Cerebellar nuclear complex (tissue), 1 donor: ENCODE measurements around the gene GPC3.
A peak's percentile ranks its signal among the peaks of the same experiment; 100 is the strongest.
"Not testable (repeated sequence)": the region's sequence is repeated elsewhere in the genome, so short reads cannot be mapped to it uniquely, and the experiment has no call there.

ENCODE experiments used
- DNase-seq, 2 experiments: peaks; one replicate each; lab custom pipeline; 2025; lab: John Stamatoyannopoulos, UW

Gene GPC3

DNA sequence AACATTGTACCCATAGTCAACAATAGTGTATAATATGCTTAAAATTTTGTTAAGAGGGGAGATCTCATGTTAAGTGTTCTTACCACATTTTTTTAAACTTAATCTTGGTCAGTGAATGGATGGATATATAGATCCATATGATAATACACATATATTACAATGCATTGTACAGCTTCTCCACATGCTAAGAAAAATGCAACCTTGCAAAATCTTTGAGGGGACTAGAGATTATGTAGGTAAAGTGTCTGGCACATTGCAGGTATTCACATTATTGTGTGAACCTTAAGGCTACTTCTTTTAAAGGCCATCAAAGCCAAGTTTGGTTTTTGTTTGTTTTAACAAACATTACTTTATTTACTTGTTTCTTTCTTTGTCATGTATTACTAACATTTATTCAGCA lies 10.4 kb upstream of the GPC3 start:
- DNase-seq, result no peak

- DNase-seq, result no peak
These were observed 9.2 kb upstream of the GPC3 start for GRCh38 chrX:133994576-133994975.

DNA sequence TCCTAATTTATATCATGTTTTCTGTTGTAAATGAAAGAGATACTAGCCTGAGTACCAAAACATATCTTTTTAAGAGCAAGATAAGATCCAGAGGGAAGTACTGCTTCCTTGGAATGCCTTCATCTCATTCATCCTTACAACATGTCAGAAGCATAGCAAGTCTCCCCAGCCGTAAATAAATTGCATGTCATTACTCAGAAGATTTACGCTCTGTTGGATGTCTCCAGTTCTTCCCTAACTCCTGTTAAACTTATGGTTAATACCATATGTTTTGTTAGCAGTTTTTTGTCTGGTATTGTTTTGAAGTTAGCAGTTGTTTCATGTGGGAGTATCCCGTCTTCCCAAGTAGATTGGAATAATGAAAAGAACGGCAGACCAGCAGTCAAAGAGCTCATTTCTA lies 7.5 kb upstream of the GPC3 start:
- DNase-seq, result no peak

DNA sequence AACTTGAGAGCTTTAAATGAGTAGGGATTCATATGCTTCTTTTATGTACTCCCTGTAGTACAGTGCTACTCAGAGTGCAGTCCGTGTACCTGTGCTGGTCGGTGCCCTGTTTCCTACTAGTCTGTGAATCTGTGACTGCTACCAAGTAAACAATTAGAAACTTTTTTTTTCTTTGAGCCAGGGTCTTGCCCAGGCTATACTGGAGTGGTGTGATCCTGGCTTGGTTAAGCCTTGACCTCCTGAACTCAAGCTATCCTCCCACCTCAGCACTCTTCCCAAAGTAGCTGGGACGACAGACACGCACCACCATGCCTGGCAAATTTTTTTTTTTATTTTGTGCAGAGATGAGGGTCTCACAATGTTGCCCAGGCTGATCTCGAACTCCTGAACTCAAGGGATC lies 6.4 kb upstream of the GPC3 start:
- no peak for DNase-seq

DNA sequence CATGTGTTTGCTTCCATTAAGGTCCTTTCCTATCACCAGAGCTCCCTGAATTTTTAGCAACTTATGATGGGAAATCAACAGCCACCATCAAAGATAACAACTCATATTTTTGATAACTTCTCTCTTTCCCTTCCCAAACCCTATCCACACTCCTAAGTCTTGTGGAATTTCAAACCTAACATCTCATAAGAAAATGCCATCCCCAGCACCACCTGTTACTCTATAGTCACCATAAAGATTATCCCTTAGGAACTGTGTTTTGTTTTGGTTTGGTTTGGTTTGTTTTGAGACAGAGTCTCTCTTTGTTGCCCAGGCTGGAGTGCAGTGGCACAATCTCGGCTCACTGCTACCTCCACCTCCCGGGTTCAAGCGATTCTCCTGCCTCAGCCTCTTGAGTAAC lies 5.7 kb upstream of the GPC3 start:
- DNase-seq, result not testable (repeated sequence)

DNA sequence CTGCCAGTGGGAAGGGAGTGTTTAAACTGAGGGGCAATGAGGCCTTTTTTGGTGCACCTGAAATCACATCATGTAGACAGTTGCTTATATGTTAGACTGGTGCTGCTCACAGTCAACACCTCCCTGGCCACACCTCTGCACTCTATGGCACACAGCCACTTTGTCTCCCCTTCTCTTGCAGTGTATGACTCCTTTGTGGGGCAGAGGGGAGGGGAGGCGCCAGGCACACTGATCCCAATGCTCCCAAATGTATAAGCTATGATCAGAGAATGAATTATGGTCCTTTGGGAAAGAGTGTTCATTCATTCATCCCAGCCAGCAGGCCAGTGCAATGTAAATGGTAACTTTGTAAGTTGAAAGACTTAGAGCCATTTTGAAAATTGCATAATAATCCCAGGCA lies 4.6 kb upstream of the GPC3 start:
- DNase-seq, result no peak

- DNase-seq, result no peak
These were observed 4.1 kb upstream of the GPC3 start for GRCh38 chrX:133989490-133989889.

DNA sequence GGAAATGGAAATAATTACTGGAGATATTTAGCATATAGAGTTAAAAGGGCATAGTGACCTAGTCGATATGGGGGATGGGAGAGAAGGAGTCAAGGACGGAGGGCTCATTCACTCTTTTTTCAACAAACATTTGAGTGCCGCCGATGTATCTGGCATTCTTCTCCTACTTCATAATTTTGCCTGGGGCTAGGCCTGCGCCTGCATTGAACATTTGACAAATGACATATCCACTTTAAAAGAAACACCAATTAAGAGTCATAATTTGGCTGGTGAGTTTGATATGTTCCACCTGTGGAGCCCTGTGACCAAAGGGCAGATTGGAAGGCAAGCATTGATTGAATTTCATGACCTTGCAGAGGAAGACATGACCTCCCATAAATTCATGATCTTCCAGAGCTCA lies 2.6 kb upstream of the GPC3 start:
- no peak for DNase-seq

DNA sequence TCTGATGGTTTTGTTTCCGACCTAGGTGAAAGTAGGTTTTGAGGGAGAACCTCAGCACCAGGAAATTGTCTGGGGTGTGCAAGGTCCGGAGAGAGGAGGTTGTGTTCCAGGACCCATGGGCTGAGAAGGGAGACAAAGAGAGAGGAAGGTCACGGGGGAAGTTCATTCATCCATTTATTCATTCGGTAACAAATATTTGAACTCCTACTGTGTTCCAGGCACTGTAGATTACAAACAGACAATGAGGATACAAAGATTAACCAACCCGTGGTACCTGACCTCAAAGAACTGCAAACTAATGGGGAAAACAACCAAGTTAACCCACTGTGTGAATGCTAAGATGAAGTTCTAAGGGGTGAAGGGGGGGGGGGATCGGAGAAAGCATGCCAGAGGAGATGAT lies 1.8 kb upstream of the GPC3 start:
- no peak for DNase-seq

DNA sequence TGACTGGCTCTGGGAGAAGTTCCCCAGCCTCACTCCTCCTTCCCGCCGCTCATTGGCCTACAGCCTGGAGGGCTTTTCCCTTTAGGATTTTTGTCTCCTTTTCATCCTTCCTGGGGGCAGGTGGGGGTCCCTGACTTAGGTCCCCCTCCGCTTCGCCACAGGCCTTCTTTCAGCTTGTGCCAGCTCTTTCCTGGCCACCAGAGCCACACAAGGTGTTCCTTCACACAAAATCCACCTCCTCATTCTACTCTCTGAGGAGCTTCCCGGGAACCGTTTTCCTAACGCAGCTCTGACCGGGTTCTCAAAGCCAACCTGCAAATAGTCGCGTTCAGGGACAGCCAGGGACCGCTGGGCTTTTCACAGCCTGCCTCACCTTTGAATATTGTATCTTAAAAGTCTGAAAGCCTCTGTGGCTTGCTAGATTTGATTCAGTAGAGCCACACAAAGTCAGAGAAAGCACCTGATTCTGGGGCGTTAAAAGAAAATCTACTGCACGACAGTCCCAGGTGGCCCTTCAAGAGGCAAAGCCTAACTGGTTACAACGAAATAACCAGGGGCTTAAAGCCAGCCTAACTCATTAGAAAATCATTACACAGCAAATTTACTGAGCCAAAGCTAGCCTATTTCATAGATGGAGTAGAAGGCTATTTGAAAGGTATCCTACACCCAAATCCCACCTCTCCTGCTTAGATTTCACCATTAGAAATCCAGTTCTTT lies 731 bp upstream of the GPC3 start:
- DNase-seq, result no peak

- DNase-seq, result no peak
These were observed 584 bp downstream of the GPC3 start for GRCh38 chrX:133984857-133985163.

- no peak for DNase-seq
These were observed 1.2 kb downstream of the GPC3 start for GRCh38 chrX:133983974-133984845.

GRCh38 chrX:133983256-133983973 lies 2.0 kb downstream of the GPC3 start:
- DNase-seq, result no peak

- DNase-seq, result no peak
These were observed 3.5 kb downstream of the GPC3 start for GRCh38 chrX:133981924-133982323.

DNA sequence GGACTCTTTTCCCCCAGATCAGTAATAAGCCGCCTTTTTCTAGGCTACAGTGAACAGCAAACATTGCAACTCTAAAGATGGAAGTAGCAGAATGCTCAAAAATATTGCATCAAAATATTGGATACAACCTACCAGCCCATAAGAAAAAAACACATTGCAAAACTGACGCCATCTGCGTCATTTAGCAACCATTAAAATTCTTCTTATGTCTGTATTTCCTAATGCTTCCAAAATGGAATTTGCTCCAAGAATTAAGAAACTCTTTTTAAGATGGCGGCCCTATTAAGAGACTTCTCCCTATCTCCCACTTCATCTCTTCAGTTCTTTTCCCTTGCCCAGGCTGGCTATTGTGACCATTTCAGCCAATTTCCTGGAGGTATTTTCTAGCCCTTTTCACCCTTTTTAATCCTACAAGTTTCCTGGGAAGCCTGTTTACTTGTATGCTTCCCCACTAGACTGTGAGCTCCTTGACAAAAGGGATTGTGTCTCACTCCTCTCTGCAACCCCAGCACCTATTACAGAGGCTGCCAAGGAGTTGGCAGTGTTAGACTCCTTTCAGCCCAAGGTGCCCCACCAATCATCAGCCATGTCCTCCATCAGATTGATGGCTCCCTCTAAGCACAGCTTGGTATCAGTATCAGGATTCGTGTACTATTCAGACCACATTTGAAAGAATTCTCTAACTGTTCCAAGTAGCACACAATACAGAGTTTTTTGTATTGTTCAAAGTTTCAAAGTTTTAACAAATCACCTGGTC lies 4.4 kb downstream of the GPC3 start:
- no peak for DNase-seq

DNA sequence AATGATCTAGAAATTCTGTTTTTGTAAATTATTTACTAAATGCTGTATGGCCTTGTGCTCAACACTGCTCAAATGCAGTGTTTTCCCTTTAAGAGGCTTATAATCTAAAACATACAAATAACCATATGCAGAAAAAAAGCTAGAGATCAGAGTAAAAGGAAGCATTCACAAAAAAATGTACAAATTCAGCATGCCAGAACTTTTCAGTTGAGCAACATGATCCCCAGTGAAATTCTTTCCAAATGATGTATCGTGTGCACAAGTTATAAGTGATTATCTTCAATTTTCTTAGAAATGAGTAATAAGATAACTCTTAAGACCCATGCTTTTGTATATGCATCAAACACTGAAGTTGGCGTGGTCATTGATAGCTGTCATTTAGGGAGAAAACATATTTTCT lies 5.0 kb downstream of the GPC3 start:
- peak in 1 of 2 experiments; percentile 2 for DNase-seq

DNA sequence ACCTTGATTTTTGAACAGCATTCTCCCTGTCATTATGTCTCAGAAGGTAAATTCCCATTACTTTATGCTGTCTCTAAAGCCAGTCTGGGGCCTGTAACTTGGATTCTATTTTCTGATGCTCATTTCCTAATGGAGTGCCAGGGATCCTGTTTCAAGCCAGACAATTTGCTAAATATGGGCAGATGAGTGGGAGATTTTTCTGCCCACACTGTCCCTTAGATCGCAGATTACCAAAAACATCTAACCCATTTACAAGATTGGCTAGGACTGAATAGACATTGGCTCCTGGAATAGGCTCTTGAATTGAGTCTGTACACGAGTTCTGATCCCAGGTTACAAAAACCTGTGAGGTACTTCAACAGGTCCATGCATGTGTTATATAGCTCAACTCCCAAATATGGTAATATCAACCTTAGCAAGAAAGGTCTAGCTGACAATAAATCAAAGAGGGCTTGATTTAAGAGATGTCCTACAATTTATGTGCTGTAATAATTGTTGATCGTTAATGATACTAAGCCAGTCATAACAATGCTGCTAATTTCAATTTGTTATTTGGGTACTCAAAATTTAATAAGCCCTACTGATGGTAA lies 5.7 kb downstream of the GPC3 start:
- DNase-seq, result no peak

GRCh38 chrX:133973704-133974103 lies 11.7 kb downstream of the GPC3 start:
- no peak for DNase-seq

- no peak for DNase-seq
These were observed 12.5 kb downstream of the GPC3 start for GRCh38 chrX:133972916-133973315.

DNA sequence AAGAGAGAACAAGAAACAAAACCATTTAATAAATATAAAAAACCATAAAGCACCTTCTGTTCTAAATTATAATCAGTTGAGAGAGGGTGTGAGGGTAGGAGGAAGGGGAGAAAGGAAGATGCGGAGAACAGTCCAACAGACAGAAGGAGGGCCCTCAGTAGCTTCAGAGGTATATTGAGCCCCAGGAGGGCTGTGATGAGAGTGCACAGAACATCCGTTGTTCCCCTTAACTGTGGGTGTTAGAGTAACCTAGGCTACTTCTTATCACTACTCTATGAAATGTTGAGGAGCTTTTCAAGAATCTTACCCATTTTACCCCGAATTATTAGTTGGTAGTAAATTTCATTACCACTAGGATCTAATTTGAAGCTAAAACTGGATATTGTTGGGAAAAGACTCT lies 13.8 kb downstream of the GPC3 start:
- DNase-seq, result no peak

GRCh38 chrX:133970076-133970475 lies 15.3 kb downstream of the GPC3 start:
- DNase-seq, result no peak

DNA sequence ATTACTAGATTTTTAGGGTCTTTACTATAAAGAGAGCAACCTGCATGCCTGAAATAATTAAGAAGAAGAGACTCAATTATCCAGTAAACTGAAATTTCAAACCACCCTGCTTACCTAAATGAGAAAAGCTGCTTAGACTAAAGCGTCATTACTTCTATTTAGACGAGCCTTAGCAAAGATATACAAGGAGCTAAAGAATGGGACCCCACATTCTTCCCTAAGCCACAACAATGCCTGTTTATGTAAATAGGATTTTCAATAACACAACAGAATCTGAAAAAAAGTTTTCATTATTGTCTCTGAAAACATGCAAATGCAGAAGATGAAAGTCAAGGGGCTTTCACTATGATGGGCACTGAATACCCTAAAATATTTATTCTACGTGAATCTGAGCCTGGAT lies 16.2 kb downstream of the GPC3 start:
- no peak for DNase-seq
